ENCODE measurements around the gene TTK. TPM values are rescaled to one million over a fixed set of nuclear protein-coding genes. Genes with fewer than 3 reads are reported as not detected.

TTK gene
- total RNA-seq, 6 experiments from 2014 or later: 0.22 to 2.5 (median 0.54) TPM

DNA sequence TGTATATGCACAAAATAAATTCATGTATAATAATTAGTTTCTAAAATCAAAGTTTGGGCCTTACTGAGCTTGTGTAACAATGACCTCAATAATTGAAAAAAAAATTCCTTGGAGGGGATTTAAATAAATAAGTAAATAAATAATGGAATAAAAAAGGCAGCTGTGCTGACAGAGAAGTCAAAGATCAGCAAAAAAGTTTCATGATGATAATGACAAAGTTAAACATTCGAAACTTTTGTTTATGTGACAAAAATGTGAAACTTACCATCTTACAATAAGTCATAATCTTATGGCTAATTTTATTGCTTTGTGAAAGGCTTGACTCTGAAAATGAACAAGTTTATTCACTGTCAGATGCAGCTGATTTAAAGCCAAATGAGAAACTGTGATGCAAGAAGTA lies 3.1 kb upstream of the TTK start:
- intact Hi-C loops (cut with DNase I): no loop called here
- Histone ChIP-seq H3K4me1 (no peaks in the 10 kb centered on the region), H3K27me3 (no peaks in the 10 kb centered on the region), H3K4me3 (no peak overlapping the region), H3K27ac (no peak overlapping the region), H3K9me3 (no peaks in the 10 kb centered on the region), H3K36me3 (no peaks in the 10 kb centered on the region)
- 44% methylated on average over 1 of the region's 1 CpG for WGBS (ENCODE audit: insufficient coverage, low coverage, low lambda C conversion rate, missing lambda C conversion rate)
- TF ChIP-seq POLR2A (IDR thresholded peaks at IDR 0.05): no peak
- TF ChIP-seq, protein P1, sequence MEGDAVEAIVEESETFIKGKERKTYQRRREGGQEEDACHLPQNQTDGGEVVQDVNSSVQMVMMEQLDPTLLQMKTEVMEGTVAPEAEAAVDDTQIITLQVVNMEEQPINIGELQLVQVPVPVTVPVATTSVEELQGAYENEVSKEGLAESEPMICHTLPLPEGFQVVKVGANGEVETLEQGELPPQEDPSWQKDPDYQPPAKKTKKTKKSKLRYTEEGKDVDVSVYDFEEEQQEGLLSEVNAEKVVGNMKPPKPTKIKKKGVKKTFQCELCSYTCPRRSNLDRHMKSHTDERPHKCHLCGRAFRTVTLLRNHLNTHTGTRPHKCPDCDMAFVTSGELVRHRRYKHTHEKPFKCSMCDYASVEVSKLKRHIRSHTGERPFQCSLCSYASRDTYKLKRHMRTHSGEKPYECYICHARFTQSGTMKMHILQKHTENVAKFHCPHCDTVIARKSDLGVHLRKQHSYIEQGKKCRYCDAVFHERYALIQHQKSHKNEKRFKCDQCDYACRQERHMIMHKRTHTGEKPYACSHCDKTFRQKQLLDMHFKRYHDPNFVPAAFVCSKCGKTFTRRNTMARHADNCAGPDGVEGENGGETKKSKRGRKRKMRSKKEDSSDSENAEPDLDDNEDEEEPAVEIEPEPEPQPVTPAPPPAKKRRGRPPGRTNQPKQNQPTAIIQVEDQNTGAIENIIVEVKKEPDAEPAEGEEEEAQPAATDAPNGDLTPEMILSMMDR (IDR thresholded peaks at IDR 0.05): no peak
- ATAC-seq (no peak), DNase-seq (no peak)

DNA sequence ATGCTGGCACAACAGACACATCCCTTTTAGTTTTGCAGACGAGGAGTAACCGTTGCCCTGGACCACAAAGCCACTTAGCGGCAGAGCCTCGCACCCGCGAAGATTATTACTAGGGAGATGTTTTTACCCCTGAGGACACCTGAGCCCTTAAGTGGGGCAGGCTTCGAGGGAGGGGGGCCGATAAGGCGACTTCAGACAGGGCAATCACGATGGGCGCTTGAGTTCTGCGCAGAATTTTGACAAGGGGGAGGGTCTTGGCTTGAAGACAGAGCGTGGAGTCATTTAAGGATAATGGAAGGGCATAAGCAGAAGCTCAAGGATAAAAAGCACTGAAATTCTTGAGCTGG lies 650 bp upstream of the TTK start:
- H3K27me3 ChIP-seq: no peaks in the 10 kb centered on the region
- 1% methylated on average over 13 of the region's 13 CpGs for WGBS (ENCODE audit: insufficient coverage, low coverage, low lambda C conversion rate, missing lambda C conversion rate)
- no peaks in the 10 kb centered on the region for H3K9me3 ChIP-seq
- H3K4me1 ChIP-seq: no peaks in the 10 kb centered on the region
- TF ChIP-seq, protein P1 (IDR thresholded peaks at IDR 0.05): no peak
- no peak for TF ChIP-seq POLR2A (IDR thresholded peaks at IDR 0.05)
- intact Hi-C loops (cut with DNase I): no loop called here
- no peaks in the 10 kb centered on the region for H3K36me3 ChIP-seq
- DNase-seq (peak in 2 of 3 donors; percentile 17 to 46), ATAC-seq (no peak)
- peak overlapping the region; percentile 49 to 72 (median 63) for H3K4me3 ChIP-seq
- peak overlapping the region; percentile 52 to 79 (median 52) for H3K27ac ChIP-seq

DNA sequence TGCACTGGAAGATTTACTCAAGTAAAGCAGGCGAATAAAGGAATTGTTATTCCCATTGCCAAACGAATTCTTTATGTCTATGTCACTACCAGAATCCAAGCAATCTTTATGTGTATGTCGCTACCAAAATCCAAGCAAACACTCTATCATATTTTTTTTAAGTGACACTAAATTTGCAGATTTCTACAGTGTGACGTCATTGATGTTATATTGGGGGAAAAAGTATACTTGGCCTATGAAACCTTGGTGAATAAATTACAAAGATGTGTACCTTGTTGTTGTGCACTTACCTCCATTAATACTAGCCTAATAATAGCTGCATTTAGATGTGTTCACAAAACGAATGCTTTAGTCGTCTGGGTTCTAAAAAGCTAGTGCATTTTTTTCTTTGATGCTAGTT lies 957 bp downstream of the TTK start:
- no peaks in the 10 kb centered on the region for H3K4me1 ChIP-seq
- H3K9me3 ChIP-seq: no peaks in the 10 kb centered on the region
- intact Hi-C loops (cut with DNase I): no loop called here
- H3K27ac ChIP-seq: no peak overlapping the region
- no peak for TF ChIP-seq POLR2A (IDR thresholded peaks at IDR 0.05)
- TF ChIP-seq, protein P1 (IDR thresholded peaks at IDR 0.05): no peak
- DNase-seq (no peak), ATAC-seq (no peak)
- WGBS (ENCODE audit: insufficient coverage, low coverage, low lambda C conversion rate, missing lambda C conversion rate): 48% methylated on average over 6 of the region's 6 CpGs
- no peak overlapping the region for H3K4me3 ChIP-seq
- no peaks in the 10 kb centered on the region for H3K36me3 ChIP-seq
- no peaks in the 10 kb centered on the region for H3K27me3 ChIP-seq

DNA sequence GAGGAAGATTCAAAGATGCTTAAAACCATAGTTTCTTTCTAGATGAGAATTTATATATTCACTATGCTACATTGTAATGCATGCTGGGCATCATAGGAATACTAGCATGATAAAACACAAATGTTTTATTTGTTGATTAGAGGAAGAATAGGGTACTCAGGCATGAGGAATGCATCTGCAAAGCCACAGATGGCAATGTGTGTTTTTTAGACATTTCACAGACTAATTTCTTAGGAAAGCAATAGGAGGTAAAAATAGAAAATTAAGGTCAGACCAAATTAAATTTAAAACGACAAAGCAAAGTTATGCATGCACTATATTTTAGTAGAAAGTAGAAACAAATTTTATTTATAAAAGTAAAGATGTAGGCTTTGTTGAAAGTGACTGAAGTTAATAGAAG lies 2.1 kb downstream of the TTK start:
- Histone ChIP-seq H3K27me3 (no peaks in the 10 kb centered on the region), H3K27ac (no peak overlapping the region), H3K4me3 (no peak overlapping the region), H3K4me1 (no peaks in the 10 kb centered on the region), H3K36me3 (no peaks in the 10 kb centered on the region), H3K9me3 (no peaks in the 10 kb centered on the region)
- TF ChIP-seq POLR2A (IDR thresholded peaks at IDR 0.05): no peak
- TF ChIP-seq, protein P1 (IDR thresholded peaks at IDR 0.05): no peak
- intact Hi-C loops (cut with DNase I): no loop called here
- ATAC-seq (no peak), DNase-seq (no peak)
- WGBS (ENCODE audit: insufficient coverage, low coverage, low lambda C conversion rate, missing lambda C conversion rate): 92% methylated on average over 1 of the region's 1 CpG

DNA sequence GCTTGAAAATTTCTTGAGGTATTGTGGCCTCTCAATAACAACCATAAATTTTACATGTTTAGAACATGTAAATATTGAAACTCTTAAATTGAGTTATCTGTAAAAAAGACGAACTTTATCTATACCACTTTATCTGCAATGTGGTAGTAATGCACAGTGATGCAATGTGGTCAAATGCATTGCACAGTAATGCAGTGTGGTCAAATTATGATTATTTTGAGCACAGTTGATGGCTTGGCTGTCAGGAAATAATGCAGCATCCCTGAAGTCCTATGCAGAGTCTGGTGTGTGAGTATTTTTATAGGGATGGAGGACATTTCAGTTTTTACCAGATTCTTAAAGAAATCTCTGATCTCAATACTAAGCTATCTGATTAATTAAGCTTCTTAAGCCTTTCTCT lies 5.1 kb downstream of the TTK start:
- no peak overlapping the region for H3K27ac ChIP-seq
- intact Hi-C loops (cut with DNase I): no loop called here
- H3K36me3 ChIP-seq: no peaks in the 10 kb centered on the region
- TF ChIP-seq, protein P1 (IDR thresholded peaks at IDR 0.05): no peak
- no peak for TF ChIP-seq POLR2A (IDR thresholded peaks at IDR 0.05)
- 78% methylated on average over 1 of the region's 1 CpG for WGBS (ENCODE audit: insufficient coverage, low coverage, low lambda C conversion rate, missing lambda C conversion rate)
- no peak for ATAC-seq
- no peak overlapping the region for H3K4me3 ChIP-seq
- H3K4me1 ChIP-seq: no peaks in the 10 kb centered on the region
- H3K9me3 ChIP-seq: no peaks in the 10 kb centered on the region
- no peaks in the 10 kb centered on the region for H3K27me3 ChIP-seq
- DNase-seq: no peak
